Epithelial cell of esophagus (primary cell): ENCODE data around the gene DRD2.
A peak's percentile ranks its signal among the peaks of the same experiment; 100 is the strongest.

Experiments used
- DNase-seq: peaks from one replicate; pipeline ENCODE4 v3.0.0; 2010; ENCODE audit warnings: low read depth
- H3K4me3 ChIP-seq: 2 replicates; pipeline ENCODE4 v1.5.1; 2011; ENCODE audit warnings: mild to moderate bottlenecking, low read length, control low read depth
- TF ChIP-seq, protein P1 (sequence below): IDR thresholded peaks from 2 replicates; pipeline ENCODE4 v1.5.1; 2011; ENCODE audit warnings: low read depth, mild to moderate bottlenecking, low read length, control low read depth, inconsistent platforms; ENCODE audit not compliant: insufficient read depth; ENCODE audit errors: missing control alignments

DRD2 gene

DNA sequence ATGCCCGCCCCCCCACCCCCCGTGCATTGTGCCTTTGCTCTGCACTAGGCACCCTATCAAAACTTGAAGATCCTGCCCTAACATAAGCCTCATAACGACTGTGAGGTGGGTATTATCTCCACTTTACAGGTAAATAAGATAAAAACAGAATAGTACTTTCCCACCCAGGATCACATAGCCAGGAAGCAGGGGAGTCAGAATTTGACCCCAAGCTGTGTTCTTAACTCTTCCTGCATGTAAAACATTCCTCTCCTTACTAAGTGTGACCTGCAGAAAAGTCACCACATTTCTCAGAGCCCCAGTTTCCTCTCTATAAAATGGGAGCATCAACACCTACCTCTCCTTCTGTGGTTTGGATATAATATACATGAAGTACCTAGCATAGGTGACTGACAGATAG, 105.8 kb downstream of the DRD2 start:
- H3K4me3 ChIP-seq, result no peak overlapping the region
- DNase-seq, result no peak
- TF ChIP-seq, protein P1, sequence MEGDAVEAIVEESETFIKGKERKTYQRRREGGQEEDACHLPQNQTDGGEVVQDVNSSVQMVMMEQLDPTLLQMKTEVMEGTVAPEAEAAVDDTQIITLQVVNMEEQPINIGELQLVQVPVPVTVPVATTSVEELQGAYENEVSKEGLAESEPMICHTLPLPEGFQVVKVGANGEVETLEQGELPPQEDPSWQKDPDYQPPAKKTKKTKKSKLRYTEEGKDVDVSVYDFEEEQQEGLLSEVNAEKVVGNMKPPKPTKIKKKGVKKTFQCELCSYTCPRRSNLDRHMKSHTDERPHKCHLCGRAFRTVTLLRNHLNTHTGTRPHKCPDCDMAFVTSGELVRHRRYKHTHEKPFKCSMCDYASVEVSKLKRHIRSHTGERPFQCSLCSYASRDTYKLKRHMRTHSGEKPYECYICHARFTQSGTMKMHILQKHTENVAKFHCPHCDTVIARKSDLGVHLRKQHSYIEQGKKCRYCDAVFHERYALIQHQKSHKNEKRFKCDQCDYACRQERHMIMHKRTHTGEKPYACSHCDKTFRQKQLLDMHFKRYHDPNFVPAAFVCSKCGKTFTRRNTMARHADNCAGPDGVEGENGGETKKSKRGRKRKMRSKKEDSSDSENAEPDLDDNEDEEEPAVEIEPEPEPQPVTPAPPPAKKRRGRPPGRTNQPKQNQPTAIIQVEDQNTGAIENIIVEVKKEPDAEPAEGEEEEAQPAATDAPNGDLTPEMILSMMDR, result no peak

DNA sequence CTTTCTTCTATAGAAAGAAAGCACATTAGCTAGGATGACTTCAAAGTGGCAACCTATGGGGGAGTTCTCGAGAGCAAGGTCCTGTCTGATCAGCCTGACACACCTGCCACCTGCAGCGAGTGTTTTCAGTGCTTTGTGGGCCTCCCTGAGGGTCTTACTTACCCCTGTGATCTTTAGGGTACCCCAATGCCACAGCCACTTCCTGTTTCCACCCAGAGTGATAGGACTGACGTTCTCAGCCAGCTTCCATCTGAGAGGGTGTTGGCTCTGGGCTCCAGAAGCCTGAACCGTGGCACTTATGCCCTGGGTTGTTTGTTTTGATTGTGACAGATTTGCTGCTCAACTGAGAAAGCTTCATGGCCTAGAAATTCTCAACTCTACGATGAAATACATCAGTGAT, 109.3 kb downstream of the DRD2 start:
- no peak overlapping the region for H3K4me3 ChIP-seq
- DNase-seq, result no peak
- TF ChIP-seq, protein P1, result no peak

DNA sequence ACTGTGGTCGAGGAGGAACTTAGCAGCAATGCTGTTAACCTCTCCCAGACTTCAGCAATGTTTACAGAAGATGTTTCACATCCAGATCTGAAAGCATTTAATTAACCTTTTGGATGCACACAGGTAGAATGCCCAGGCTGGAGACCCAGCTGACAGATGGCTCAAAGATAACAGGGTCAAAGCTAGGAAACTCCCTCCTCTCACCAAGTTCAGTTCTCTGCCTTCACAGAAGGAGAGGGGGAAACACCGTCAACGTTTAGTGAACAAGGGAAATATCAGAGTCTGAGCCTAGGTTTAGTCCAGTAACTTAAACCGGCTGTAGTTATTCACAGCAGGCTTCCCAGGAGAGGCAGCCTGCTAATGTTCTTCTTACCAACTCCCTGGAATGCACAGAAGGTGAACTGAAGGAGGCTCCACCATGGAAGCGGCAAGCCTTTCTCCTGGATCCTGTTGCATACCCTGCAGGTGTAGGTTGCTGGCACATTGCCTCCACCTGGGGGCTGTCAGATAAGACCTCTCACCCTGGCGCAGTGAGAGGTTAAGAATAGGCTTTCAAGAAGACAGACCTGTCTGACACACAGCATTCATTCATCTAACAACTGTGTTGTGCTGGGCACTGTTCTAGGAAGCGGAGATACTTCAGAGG, 111.1 kb downstream of the DRD2 start:
- no peak for DNase-seq
- TF ChIP-seq, protein P1, result no peak
- H3K4me3 ChIP-seq, result no peak overlapping the region

DNA sequence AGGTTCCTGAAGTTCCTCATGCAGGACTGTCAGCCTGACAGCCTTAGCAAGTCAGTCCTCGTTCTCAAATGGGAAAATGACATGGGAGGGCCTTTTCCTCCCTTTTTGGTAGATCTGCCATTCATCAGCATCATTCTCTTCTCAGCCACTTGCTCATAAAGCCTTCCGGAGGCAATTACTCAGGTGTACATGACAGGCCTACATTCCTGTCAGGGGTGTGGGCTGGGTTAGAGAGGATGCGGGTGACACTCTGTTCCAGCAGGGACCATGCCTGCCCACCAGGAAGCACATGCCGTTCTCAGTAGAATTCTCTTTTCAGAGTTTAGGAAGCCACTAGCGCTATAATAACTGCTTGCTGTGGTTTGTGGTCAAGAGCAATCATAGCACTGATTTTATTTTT, 111.8 kb downstream of the DRD2 start:
- H3K4me3 ChIP-seq, result no peak overlapping the region
- peak; percentile 58 for DNase-seq
- TF ChIP-seq, protein P1, result no peak
